ELF-1 (cell line): ENCODE data around the gene TRAPPC10.

ENCODE experiments used
- DNase-seq: peaks from one replicate; pipeline ENCODE4 v3.0.0-alpha.2; 2016; ENCODE audit warnings: low read depth, low spot score

Gene TRAPPC10

DNA sequence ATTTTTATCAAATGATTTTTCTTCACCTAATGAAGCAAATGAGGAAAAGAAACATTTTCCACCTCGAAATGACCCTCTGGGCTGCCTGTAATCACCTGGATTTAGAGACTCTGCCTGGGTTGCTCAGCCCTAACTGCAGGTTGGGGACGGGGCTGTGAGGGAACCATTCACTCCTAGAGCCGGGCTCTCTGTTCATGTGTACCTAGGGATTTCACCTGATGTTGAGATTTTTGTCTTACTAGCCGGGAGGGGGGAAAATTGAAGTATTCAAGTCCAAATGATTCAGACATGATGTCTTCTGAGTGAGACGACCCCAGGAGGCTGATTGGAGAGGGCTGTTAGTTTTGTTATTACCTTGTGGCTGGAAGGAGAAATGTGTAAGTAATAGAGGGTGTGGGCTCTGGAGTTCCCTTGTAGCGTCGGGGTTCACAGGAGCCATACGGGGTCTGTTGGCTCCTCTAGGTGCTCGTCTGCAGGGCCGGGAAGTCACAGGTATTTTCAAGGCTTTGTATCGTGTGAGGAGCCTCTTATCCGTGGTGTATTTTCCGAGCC is 52.8 kb downstream of the TRAPPC10 start:
- DNase-seq, result no peak

DNA sequence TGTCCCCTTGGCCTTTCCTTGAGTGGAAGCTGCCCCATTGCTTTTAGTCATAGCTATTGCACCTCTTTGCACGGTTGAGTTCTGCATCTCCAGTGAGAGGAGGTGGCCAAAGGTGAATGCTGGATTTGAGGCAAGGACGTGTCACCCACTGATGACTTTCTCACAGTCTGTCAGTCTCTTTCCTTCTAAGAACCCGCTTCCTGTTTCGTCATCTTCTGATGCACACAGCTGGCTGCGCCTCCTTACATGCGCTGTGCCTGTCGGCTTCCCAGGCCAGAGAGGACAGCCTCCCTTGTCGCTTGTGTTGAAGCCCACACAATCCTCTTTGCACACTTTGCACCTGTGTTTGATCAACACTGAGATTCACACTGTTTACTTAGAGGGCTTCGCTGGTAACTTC is 53.3 kb downstream of the TRAPPC10 start:
- DNase-seq, result no peak

DNA sequence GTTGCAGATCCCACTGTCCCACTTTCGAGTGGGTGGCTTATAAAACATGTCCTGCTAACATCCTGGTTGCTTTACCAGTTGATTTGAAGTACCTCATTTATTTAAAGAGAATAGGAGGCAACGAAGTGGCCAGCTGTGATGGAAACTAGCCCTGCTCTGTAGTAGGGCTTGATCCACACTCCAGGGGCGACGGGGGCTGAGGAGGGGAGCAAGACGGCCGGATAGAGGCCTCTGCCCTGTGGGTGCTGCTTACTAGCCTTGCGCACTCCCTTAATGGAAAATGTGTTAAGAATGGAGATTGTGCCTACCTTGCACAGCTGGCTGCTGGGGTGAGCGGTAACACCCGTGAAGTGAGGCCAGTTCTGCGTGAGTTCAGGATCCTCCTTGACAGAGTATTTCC is 54.0 kb downstream of the TRAPPC10 start:
- DNase-seq, result no peak

DNA sequence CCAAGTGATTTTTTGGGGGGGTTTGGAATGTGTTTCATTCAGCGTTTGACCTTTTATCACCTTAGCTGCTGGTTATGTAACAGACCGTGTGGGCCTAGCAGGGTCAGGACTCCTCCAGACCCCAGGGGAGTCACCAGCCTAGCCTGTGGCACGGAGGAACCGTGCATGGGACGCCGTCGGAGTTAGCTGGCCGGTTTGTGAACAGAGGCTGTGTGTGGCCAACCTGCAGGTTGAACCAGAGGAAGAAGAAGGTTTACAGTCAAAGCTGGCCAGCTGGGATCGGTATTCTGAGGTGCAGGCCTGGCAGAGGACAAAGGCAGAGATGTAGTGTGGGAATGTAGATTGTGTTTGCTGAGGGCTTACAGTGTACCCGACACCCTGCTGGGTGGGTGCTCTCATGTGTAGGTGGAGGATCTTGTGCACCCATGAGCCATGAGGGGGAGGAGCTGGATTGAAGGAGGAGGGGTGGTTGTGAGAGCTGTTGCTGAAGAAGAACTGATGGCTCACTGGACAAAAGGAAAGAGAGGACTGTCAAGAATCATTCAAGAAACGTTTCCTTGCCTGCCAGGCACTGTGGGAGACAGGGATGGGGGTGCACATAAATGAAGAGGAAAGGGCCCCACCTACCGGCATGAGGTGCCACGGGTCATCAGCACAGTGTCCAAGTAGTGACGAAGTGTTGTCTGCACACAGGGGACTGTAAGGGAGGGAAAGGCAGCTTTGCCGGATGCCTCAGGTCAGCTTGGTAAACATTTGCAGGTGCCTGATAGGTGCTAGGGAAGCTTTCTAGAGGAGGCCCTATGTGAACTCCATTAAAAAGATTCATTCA is 55.1 kb downstream of the TRAPPC10 start:
- DNase-seq, result no peak

GRCh38 chr21:44070391-44070790 is 58.3 kb downstream of the TRAPPC10 start:
- no peak for DNase-seq

DNA sequence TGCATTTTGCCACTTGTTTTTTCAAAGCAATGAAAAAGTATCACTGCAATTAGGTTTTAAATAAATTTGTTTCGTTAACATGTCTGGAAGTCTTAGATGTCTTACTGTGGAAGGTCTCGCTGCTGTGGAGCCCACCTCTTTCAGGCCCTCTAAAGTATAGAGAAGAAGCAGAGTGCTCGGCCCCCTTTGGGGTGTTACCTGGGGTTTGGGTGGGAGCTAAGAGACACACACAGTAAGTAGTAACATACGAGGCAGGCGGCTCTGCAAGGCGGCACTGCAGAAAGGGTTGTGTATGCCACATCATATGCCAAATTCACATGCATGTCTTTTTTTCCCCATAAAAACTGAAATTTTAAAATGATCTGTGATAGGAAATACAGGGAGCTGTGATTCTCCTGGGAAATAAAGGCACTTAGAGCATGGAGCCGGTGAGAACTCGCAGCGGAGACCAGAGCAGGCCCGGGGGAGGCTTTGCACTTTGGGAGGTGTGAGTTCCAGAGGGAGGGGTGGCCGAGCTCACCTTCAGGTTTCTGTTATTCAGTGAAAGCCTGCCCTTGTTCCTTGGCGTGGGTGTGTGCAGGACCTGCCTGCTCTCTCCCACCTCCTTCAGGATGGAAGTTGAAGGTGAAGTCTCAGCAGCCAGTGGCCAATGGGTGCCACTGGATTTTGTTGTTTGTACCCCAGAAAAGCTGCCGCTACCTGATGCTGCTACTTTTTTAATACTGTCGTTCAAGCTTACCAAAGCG is 59.4 kb downstream of the TRAPPC10 start:
- DNase-seq, result no peak

- no peak for DNase-seq
Measured at GRCh38 chr21:44072111-44072510, 60.0 kb downstream of the TRAPPC10 start.

- DNase-seq, result no peak
Measured at GRCh38 chr21:44074315-44074958, 62.3 kb downstream of the TRAPPC10 start.

DNA sequence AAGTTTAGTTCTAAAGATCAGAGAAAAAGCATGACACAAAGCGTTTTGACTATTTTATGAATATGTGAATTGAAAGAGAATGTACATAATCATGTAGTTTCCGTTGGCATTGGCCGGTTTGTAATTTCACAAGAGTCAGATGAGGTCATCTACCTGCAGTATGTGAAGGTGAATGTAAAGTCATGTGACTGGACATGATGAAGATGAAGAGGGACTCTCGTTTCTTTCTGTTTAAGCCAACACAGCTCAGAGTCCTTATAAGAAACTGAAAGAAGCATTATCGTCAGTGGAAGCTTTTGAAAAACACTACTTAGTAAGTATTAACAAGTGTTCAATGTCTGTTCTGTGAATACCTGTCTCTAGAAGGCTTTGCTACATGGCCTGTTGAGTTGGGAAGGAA is 64.2 kb downstream of the TRAPPC10 start:
- DNase-seq, result no peak

DNA sequence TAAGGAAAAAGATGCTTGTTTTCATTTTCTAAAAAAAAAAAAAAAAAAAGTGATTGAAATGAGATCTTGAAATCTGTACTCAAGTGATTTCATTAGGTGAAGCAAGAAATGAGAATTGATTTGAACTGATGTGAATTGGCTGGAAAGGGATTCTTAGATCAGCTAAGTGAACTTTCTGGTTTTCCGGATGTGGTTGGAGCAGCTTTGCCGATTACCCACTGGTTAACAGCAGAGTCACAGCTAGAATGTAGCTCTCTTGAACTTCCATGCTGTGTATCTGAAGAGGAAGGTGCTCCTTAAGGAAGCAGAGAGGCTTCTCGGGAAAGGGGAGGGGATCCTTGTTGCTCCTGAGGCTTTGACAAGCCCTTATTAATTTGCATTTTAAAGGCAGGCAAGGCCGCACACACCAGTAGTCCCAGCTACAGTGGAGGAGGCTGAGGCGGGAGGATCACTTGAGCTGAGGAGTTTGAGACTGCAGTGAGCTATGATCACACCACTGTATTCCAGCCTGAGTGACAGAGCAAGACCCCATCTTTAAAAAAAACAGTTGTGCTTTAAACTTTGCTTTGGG is 66.4 kb downstream of the TRAPPC10 start:
- DNase-seq, result peak; percentile 52

DNA sequence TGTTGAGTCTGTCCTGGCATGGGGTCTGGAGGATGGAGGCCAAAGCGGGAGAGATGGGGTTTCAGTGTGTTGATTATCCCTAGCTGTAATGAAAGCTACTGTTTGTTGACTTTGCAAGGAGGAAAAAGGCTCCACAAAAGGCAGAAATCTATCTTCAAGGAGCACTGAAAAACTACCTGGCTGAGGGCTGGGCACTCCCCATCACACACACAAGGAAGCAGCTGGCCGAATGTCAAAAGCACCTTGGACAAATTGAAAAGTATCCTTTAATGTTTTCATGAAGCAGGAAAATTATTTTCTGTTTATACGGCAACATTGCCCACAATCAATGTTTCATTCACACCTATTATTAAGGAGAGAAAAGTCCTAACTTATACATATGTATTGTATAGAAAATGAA is 67.3 kb downstream of the TRAPPC10 start:
- no peak for DNase-seq

GRCh38 chr21:44079846-44080245 is 67.7 kb downstream of the TRAPPC10 start:
- DNase-seq, result no peak

DNA sequence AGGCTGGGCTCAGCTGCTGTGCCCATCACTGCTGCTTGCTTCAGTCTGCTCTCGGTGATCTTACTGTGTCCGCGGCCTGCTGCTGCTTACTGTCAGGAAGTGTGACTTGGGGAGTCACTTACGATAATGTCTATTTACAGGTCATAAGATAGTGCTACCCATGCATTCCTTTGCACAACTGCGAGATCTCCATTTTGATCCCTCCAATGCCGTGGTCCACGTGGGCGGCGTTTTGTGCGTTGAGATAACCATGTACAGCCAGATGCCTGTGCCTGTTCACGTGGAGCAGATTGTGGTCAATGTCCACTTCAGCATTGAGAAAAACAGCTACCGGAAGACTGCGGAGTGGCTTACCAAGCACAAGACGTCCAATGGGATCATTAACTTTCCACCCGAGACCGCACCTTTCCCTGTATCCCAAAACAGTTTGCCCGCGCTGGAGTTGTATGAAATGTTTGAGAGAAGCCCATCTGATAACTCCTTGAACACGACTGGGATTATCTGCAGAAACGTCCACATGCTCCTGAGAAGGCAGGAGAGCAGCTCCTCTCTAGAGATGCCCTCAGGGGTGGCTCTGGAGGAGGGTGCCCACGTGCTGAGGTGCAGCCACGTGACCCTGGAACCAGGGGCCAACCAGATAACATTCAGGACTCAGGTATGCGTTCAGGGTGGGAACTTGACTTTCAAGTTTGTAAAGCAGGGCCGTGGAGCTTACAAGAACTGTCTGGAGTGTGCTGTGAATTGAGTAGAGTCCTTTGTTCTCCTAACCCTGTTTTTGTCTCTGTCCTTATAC is 70.7 kb downstream of the TRAPPC10 start:
- DNase-seq, result peak; percentile 66

- no peak for DNase-seq
Measured at GRCh38 chr21:44083631-44084291, 71.7 kb downstream of the TRAPPC10 start.

GRCh38 chr21:44084496-44085241 is 72.6 kb downstream of the TRAPPC10 start:
- no peak for DNase-seq

GRCh38 chr21:44085491-44086321 is 73.6 kb downstream of the TRAPPC10 start:
- no peak for DNase-seq

- DNase-seq, result no peak
Measured at GRCh38 chr21:44086636-44087425, 74.7 kb downstream of the TRAPPC10 start.
